C4-2B (cell line): ENCODE measurements around the gene OTOP2.

ENCODE experiments used
- ZFX ChIP-seq: fragments of 450-650 bp; IDR thresholded peaks from 2 replicates; pipeline ENCODE4 v1.6.1; 2017
- TF ChIP-seq, protein P1 (sequence below): fragments of 450-650 bp; conservative IDR thresholded peaks from 2 replicates; pipeline ENCODE4 v1.5.1; 2017; ENCODE audit warnings: mild to moderate bottlenecking

GRCh38 chr17:74892013-74892841 lies 31.8 kb upstream of the OTOP2 start:
- TF ChIP-seq, protein P1, sequence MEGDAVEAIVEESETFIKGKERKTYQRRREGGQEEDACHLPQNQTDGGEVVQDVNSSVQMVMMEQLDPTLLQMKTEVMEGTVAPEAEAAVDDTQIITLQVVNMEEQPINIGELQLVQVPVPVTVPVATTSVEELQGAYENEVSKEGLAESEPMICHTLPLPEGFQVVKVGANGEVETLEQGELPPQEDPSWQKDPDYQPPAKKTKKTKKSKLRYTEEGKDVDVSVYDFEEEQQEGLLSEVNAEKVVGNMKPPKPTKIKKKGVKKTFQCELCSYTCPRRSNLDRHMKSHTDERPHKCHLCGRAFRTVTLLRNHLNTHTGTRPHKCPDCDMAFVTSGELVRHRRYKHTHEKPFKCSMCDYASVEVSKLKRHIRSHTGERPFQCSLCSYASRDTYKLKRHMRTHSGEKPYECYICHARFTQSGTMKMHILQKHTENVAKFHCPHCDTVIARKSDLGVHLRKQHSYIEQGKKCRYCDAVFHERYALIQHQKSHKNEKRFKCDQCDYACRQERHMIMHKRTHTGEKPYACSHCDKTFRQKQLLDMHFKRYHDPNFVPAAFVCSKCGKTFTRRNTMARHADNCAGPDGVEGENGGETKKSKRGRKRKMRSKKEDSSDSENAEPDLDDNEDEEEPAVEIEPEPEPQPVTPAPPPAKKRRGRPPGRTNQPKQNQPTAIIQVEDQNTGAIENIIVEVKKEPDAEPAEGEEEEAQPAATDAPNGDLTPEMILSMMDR = no peak
- no peak for TF ChIP-seq ZFX
